HepG2 (cell line): ENCODE measurements around the gene PODN. TPM values are rescaled to one million over a fixed set of nuclear protein-coding genes. Genes with fewer than 3 reads are reported as not detected.

ENCODE experiments used
- DR1 ChIP-seq: sonication (generic); formaldehyde crosslinking; IDR thresholded peaks from 2 replicates; pipeline ENCODE4 v1.8.0; 2021; ENCODE audit warnings: mild to moderate bottlenecking, missing genetic modification reagents, inconsistent platforms
- GFI1 ChIP-seq: sonication (generic); formaldehyde crosslinking; IDR thresholded peaks from 2 replicates; pipeline ENCODE4 v1.5.0; 2020; ENCODE audit warnings: missing genetic modification reagents, mild to moderate bottlenecking, borderline replicate concordance
- KLF13 ChIP-seq: sonication (generic); formaldehyde crosslinking; IDR thresholded peaks from 2 replicates; pipeline ENCODE4 v1.4.0; 2020; ENCODE audit warnings: mild to moderate bottlenecking, missing genetic modification reagents
- MAFK ChIP-seq, 2 experiments: IDR thresholded peaks in 1 of 2; conservative IDR thresholded peaks in 1 of 2; 2 replicates each; pipeline ENCODE4 v1.6.1; 2011; ENCODE audit warnings: improper control_type of control experiment in 2 of 2, low read length in 2 of 2
- MEIS2 ChIP-seq: sonication (generic); formaldehyde crosslinking; IDR thresholded peaks from 2 replicates; pipeline ENCODE4 v1.9.0; 2021; ENCODE audit warnings: mild to moderate bottlenecking, missing genetic modification reagents
- RBM39 ChIP-seq: fragments of 200-400 bp; formaldehyde crosslinking; IDR thresholded peaks from one replicate; pipeline ENCODE4 v1.6.1; 2018; ENCODE audit warnings: antibody characterized with exemption, mild to moderate bottlenecking, low read depth, low read length; ENCODE audit not compliant: poor library complexity, severe bottlenecking
- SP5 ChIP-seq: IDR thresholded peaks from 2 replicates; pipeline ENCODE4 v1.6.1; 2016; ENCODE audit warnings: low read depth, borderline replicate concordance
- STAT5B ChIP-seq: sonication (generic); formaldehyde crosslinking; IDR thresholded peaks from 2 replicates; pipeline ENCODE4 v1.4.0; 2020; ENCODE audit warnings: missing genetic modification reagents
- TBP ChIP-seq: sonication (generic); formaldehyde crosslinking; IDR thresholded peaks from 2 replicates; pipeline ENCODE4 v1.5.0; 2020; ENCODE audit warnings: missing genetic modification reagents
- TGIF2 ChIP-seq: IDR thresholded peaks from 2 replicates; pipeline ENCODE4 v1.6.1; 2016; ENCODE audit warnings: control low read depth, missing compliant biosample characterization
- XBP1 ChIP-seq: sonication (generic); formaldehyde crosslinking; IDR thresholded peaks from 2 replicates; pipeline ENCODE4 v1.5.0; 2020; ENCODE audit warnings: missing genetic modification reagents
- ZFP90 ChIP-seq: sonication (generic); formaldehyde crosslinking; IDR thresholded peaks from 2 replicates; pipeline ENCODE4 v1.8.0; 2022; ENCODE audit warnings: missing genetic modification reagents, mild to moderate bottlenecking, inconsistent platforms, borderline replicate concordance
- ZFYVE20 ChIP-seq: sonication (generic); formaldehyde crosslinking; IDR thresholded peaks from 2 replicates; pipeline ENCODE4 v1.8.0; 2023; ENCODE audit warnings: low read depth, mild to moderate bottlenecking, moderate library complexity, missing genetic modification reagents, borderline replicate concordance
- ZNF335 ChIP-seq: sonication (generic); formaldehyde crosslinking; IDR thresholded peaks from 2 replicates; pipeline ENCODE4 v1.4.0; 2020; ENCODE audit warnings: missing genetic modification reagents
- ZNF350 ChIP-seq: sonication (generic); formaldehyde crosslinking; IDR thresholded peaks from 2 replicates; pipeline ENCODE4 v1.4.0; 2020; ENCODE audit warnings: mild to moderate bottlenecking, low read depth, missing genetic modification reagents, borderline replicate concordance
- ZNF484 ChIP-seq: sonication (generic); formaldehyde crosslinking; IDR thresholded peaks from 2 replicates; pipeline ENCODE4 v1.5.1; 2020; ENCODE audit warnings: mild to moderate bottlenecking, low read depth, missing genetic modification reagents, borderline replicate concordance
- ZNF747 ChIP-seq: sonication (generic); formaldehyde crosslinking; IDR thresholded peaks from 2 replicates; pipeline ENCODE4 v1.8.1; 2023; ENCODE audit warnings: missing genetic modification reagents, mild to moderate bottlenecking, borderline replicate concordance
- polyA plus RNA-seq, 8 experiments: library from polyadenylated mRNA; depleted of rRNA in 3 of 8; stranded (reverse) in 7 of 8; unstranded in 1 of 8; fragments of >200 nt; fragmentation: Illumina TruSeq in 4 of 8; extraction: Trizol in 4 of 8; gene quantifications; 2 replicates each; pipeline versions ENCODE4 v1.2.1 to v1.2.3, GENCODE V29; 2011 to 2016; ENCODE audit warnings: low read depth in 4 of 8, missing spikeins in 1 of 8, mixed read lengths in 1 of 8; ENCODE audit not compliant: insufficient read depth in 1 of 8
- total RNA-seq, 5 experiments: library from RNA; depleted of rRNA; stranded (reverse); fragments of >200 nt; fragmentation: Illumina TruSeq; extraction: Trizol; gene quantifications; 2 replicates each; pipeline ENCODE4 v1.2.3, GENCODE V29; 2016; ENCODE audit warnings: low read depth in 1 of 5
- TF ChIP-seq, protein P1 (sequence below): sonication (generic); formaldehyde crosslinking; IDR thresholded peaks from 2 replicates; pipeline ENCODE4 v1.4.0; 2020; ENCODE audit warnings: missing genetic modification reagents, borderline replicate concordance
- TF ChIP-seq, protein P2 (sequence below): IDR thresholded peaks from 2 replicates; pipeline ENCODE4 v1.6.1; 2018; ENCODE audit warnings: missing genetic modification reagents
- TF ChIP-seq, protein P3 (sequence below): sonication (generic); formaldehyde crosslinking; IDR thresholded peaks from 2 replicates; pipeline ENCODE4 v1.4.0; 2020; ENCODE audit warnings: missing genetic modification reagents, borderline replicate concordance

Gene PODN
- total and polyA plus RNA-seq, 2 of the 13 experiments (the other 11 are each of a cell fraction or from before 2014, with no cell fraction given): 0.13 TPM; not detected in 1

DNA sequence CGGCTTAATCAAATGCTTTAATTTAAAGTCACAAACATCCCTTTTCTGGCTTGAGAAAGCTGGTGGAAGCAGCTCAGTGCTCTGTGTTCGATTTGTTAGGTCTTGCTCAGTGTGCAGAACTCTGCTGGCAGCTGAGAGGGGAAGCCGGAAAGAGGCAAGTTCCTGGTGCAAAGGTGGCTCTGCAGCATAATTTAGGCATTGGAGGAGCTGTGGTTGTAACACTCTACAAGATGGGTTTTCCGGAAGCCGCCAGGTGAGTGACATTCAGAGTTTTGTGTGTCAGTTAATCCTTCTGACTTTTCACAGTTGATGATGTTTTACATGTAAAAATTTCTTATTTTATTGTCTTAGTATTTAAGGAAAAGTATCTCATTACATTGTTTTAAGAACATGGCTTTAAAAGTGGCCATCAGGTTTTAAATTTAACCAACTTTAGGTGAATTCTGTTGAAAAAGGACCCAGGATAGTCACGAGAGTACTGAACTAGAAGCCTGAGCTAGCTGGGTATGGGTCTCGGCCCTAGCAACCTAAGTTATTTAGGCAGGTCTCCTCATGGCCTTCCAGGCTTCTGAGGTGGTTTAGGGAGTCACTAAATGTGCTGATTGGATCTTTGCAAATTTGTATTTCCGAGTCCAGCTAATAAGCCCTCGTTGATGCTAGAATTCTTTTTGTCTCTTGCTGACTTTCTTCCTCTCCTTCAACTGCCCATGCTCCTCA is 47.1 kb upstream of the PODN start (continued):
- TF ChIP-seq DR1 (CRISPR knock-in tag): no peak
- no peak for TF ChIP-seq ZNF484
- no peak for TF ChIP-seq STAT5B (CRISPR knock-in tag)
- TF ChIP-seq GFI1 (CRISPR knock-in tag): no peak
- TF ChIP-seq, protein P1, sequence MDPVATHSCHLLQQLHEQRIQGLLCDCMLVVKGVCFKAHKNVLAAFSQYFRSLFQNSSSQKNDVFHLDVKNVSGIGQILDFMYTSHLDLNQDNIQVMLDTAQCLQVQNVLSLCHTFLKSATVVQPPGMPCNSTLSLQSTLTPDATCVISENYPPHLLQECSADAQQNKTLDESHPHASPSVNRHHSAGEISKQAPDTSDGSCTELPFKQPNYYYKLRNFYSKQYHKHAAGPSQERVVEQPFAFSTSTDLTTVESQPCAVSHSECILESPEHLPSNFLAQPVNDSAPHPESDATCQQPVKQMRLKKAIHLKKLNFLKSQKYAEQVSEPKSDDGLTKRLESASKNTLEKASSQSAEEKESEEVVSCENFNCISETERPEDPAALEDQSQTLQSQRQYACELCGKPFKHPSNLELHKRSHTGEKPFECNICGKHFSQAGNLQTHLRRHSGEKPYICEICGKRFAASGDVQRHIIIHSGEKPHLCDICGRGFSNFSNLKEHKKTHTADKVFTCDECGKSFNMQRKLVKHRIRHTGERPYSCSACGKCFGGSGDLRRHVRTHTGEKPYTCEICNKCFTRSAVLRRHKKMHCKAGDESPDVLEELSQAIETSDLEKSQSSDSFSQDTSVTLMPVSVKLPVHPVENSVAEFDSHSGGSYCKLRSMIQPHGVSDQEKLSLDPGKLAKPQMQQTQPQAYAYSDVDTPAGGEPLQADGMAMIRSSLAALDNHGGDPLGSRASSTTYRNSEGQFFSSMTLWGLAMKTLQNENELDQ (CRISPR knock-in tag): peak; percentile 57; the same call in 1 of the 2 replicates
- TF ChIP-seq XBP1: no peak
- TF ChIP-seq, protein P2, sequence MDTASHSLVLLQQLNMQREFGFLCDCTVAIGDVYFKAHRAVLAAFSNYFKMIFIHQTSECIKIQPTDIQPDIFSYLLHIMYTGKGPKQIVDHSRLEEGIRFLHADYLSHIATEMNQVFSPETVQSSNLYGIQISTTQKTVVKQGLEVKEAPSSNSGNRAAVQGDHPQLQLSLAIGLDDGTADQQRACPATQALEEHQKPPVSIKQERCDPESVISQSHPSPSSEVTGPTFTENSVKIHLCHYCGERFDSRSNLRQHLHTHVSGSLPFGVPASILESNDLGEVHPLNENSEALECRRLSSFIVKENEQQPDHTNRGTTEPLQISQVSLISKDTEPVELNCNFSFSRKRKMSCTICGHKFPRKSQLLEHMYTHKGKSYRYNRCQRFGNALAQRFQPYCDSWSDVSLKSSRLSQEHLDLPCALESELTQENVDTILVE (CRISPR knock-in tag): peak; percentile 66; the same call in 1 of the 2 replicates
- 0 out of 2 replicates have a peak, but pooled peaks have one; percentile 20 for TF ChIP-seq ZNF350 (CRISPR knock-in tag)
- TF ChIP-seq, protein P3, sequence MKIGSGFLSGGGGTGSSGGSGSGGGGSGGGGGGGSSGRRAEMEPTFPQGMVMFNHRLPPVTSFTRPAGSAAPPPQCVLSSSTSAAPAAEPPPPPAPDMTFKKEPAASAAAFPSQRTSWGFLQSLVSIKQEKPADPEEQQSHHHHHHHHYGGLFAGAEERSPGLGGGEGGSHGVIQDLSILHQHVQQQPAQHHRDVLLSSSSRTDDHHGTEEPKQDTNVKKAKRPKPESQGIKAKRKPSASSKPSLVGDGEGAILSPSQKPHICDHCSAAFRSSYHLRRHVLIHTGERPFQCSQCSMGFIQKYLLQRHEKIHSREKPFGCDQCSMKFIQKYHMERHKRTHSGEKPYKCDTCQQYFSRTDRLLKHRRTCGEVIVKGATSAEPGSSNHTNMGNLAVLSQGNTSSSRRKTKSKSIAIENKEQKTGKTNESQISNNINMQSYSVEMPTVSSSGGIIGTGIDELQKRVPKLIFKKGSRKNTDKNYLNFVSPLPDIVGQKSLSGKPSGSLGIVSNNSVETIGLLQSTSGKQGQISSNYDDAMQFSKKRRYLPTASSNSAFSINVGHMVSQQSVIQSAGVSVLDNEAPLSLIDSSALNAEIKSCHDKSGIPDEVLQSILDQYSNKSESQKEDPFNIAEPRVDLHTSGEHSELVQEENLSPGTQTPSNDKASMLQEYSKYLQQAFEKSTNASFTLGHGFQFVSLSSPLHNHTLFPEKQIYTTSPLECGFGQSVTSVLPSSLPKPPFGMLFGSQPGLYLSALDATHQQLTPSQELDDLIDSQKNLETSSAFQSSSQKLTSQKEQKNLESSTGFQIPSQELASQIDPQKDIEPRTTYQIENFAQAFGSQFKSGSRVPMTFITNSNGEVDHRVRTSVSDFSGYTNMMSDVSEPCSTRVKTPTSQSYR (CRISPR knock-in tag): no peak
- 0 out of 2 replicates have a peak, but pooled peaks have one; percentile 45 for TF ChIP-seq TGIF2 (CRISPR knock-in tag)
- no peak for TF ChIP-seq ZFP90 (CRISPR knock-in tag)
- no peak for TF ChIP-seq KLF13 (CRISPR knock-in tag)
- TF ChIP-seq RBM39: no peak
- TF ChIP-seq SP5 (CRISPR knock-in tag): peak; percentile 16; the same call in 1 of the 2 replicates
- TF ChIP-seq MAFK (conservative IDR thresholded peaks at IDR 0.05 in 1 of 2, IDR thresholded peaks at IDR 0.05 in 1 of 2; ENCODE audit: low read length in 2 of 2): peak; percentile 48 to 53
- TF ChIP-seq ZNF747 (CRISPR knock-in tag): no peak
- TF ChIP-seq MEIS2 (CRISPR knock-in tag): 0 out of 2 replicates have a peak, but pooled peaks have one; percentile 28
- no peak for TF ChIP-seq TBP
- no peak for TF ChIP-seq ZFYVE20 (CRISPR knock-in tag)
- TF ChIP-seq ZNF335: peak; percentile 39; the same call in 1 of the 2 replicates
